Keratinocyte (primary cell): Measurements from ENCODE around the gene SYT1. TPM values are rescaled to one million over a fixed set of nuclear protein-coding genes. Genes with fewer than 3 reads are reported as not detected.

Source experiments
- DNase-seq: peaks from one replicate; pipeline ENCODE4 v3.0.0-alpha.2; 2011; ENCODE audit warnings: low read depth, missing footprints, low spot score
- FAIRE-seq: peaks from 2 replicates; lab custom pipeline; 2011; peaks lifted over from hg19 to GRCh38; lab: Jason Lieb, UNC
- H2AFZ ChIP-seq: 2 replicates; pipeline ENCODE4 v1.6.0; 2012; ENCODE audit warnings: low read length, control low read depth, inconsistent platforms; ENCODE audit not compliant: control insufficient read depth
- H3K27ac ChIP-seq: 2 replicates; pipeline ENCODE4 v1.5.1; 2011; ENCODE audit warnings: low read length; ENCODE audit not compliant: control insufficient read depth, insufficient read depth
- H3K27me3 ChIP-seq: 3 replicates; pipeline ENCODE4 v1.6.0; 2011; ENCODE audit warnings: low read length; ENCODE audit not compliant: control insufficient read depth, insufficient read depth; ENCODE audit errors: extremely low read depth
- H3K36me3 ChIP-seq, 2 experiments: 2 replicates in 1 of 2; 3 replicates in 1 of 2; pipeline ENCODE4 v1.5.1; 2011; ENCODE audit warnings: low read length in 2 of 2, mild to moderate bottlenecking in 1 of 2; ENCODE audit not compliant: control insufficient read depth in 2 of 2, insufficient read depth in 2 of 2; ENCODE audit errors: extremely low read depth in 1 of 2
- H3K4me1 ChIP-seq: 3 replicates; pipeline ENCODE4 v1.5.1; 2011; ENCODE audit warnings: low read length; ENCODE audit not compliant: control insufficient read depth, insufficient read depth; ENCODE audit errors: extremely low read depth
- H3K4me2 ChIP-seq: 3 replicates; pipeline ENCODE4 v1.6.0; 2011; ENCODE audit warnings: low read depth, low read length; ENCODE audit not compliant: control insufficient read depth, insufficient read depth; ENCODE audit errors: extremely low read depth
- H3K4me3 ChIP-seq, 3 experiments: fragments of 200-600 bp in 1 of 3; sonication (generic) in 1 of 3; 2 replicates in 2 of 3; 3 replicates in 1 of 3; pipeline ENCODE4 v1.5.1; 2011 to 2016; ENCODE audit warnings: low read length in 3 of 3, mild to moderate bottlenecking in 3 of 3, control low read depth in 2 of 3, inconsistent platforms in 1 of 3, low read depth in 1 of 3, mixed read lengths in 1 of 3, mixed run types in 1 of 3, moderate library complexity in 1 of 3; ENCODE audit not compliant: control insufficient read depth in 2 of 3, insufficient read depth in 2 of 3; ENCODE audit errors: extremely low read depth in 1 of 3
- H3K79me2 ChIP-seq: 2 replicates; pipeline ENCODE4 v1.6.0; 2012; ENCODE audit warnings: low read length; ENCODE audit not compliant: control insufficient read depth, insufficient read depth
- H3K9ac ChIP-seq: 3 replicates; pipeline ENCODE4 v1.6.0; 2011; ENCODE audit warnings: low read length; ENCODE audit not compliant: control insufficient read depth, insufficient read depth; ENCODE audit errors: extremely low read depth
- H3K9me1 ChIP-seq: 3 replicates; pipeline ENCODE4 v1.6.0; 2011; ENCODE audit warnings: low read length; ENCODE audit not compliant: control insufficient read depth, insufficient read depth; ENCODE audit errors: extremely low read depth
- H3K9me3 ChIP-seq: 2 replicates; pipeline ENCODE4 v1.5.1; 2012; ENCODE audit warnings: low read depth, low read length; ENCODE audit not compliant: control insufficient read depth
- H4K20me1 ChIP-seq: 3 replicates; pipeline ENCODE4 v1.6.0; 2011; ENCODE audit warnings: low read length; ENCODE audit not compliant: control insufficient read depth, insufficient read depth; ENCODE audit errors: extremely low read depth
- CTCF ChIP-seq, 3 experiments: IDR thresholded peaks in 1 of 3; conservative IDR thresholded peaks in 1 of 3; optimal IDR thresholded peaks in 1 of 3; 2 replicates in 2 of 3; 3 replicates in 1 of 3; pipeline versions ENCODE3 to v1.5.1; 2011; ENCODE audit warnings: low read length in 3 of 3, mild to moderate bottlenecking in 3 of 3, moderate library complexity in 2 of 3, control low read depth in 1 of 3, inconsistent platforms in 1 of 3; ENCODE audit not compliant: insufficient read depth in 2 of 3; ENCODE audit errors: extremely low read depth in 1 of 3
- EZH2 ChIP-seq: IDR thresholded peaks from one replicate; pipeline ENCODE4 v1.6.1; 2012; ENCODE audit warnings: inconsistent platforms, mild to moderate bottlenecking, low read length, moderate library complexity
- dilution Hi-C: fragments of 300-500 bp; cut with MboI; formaldehyde crosslinking; loops from one replicate; pipeline ENCODE4 v1.7.0; 2020; ENCODE audit warnings: low sequenced_read_pairs; ENCODE audit not compliant: extremely low pct_ligation_motif_present
- polyA plus RNA-seq, 5 experiments: library from polyadenylated mRNA; depleted of rRNA in 3 of 5; stranded (reverse) in 3 of 5; stranded (forward) in 1 of 5; unstranded in 1 of 5; fragments of >200 nt; gene quantifications; 1 replicate in 1 of 5; 2 replicates in 3 of 5; 3 replicates in 1 of 5; pipeline versions ENCODE4 v1.2.1 to v1.2.3, GENCODE V29; 2011 to 2012; ENCODE audit warnings: missing spikeins in 2 of 5, low read depth in 1 of 5, low replicate concordance in 1 of 5

The SYT1 gene
- polyA plus RNA-seq, 1 donor (not counting 4 experiments of a cell fraction or from before 2014, with no cell fraction given): 6.1 TPM

GRCh38 chr12:78866518-78866917, 1.9 kb downstream of the SYT1 start:
- FAIRE-seq: no peak
- no peak for DNase-seq
- no peaks in the 10 kb centered on the region for H3K9me1 ChIP-seq
- dilution Hi-C loops: no loop called here
- H3K4me1 ChIP-seq: peaks cover 7% of the 10 kb centered on the region
- H3K4me3 ChIP-seq: no peak overlapping the region
- H3K9ac ChIP-seq: no peak overlapping the region
- H3K4me2 ChIP-seq: no peak overlapping the region
- peaks cover 31% of the 10 kb centered on the region for H3K27me3 ChIP-seq
- no peak for TF ChIP-seq EZH2
- TF ChIP-seq CTCF (optimal IDR thresholded peaks at IDR 0.05 in 1 of 3, IDR thresholded peaks at IDR 0.05 in 1 of 3, conservative IDR thresholded peaks at IDR 0.05 in 1 of 3; ENCODE audit: extremely low read depth in 1 of 3, insufficient read depth in 2 of 3, low read length in 3 of 3): no peak
- no peaks in the 10 kb centered on the region for H4K20me1 ChIP-seq
- H2AFZ ChIP-seq: no peak overlapping the region
- no peak overlapping the region for H3K27ac ChIP-seq
- no peaks in the 10 kb centered on the region for H3K9me3 ChIP-seq
- no peaks in the 10 kb centered on the region for H3K36me3 ChIP-seq
- H3K79me2 ChIP-seq: no peaks in the 10 kb centered on the region

GRCh38 chr12:78870539-78870938, 6.0 kb downstream of the SYT1 start:
- no peak overlapping the region for H3K4me3 ChIP-seq
- H3K4me1 ChIP-seq: no peaks in the 10 kb centered on the region
- no peaks in the 10 kb centered on the region for H3K9me1 ChIP-seq
- H3K79me2 ChIP-seq: no peaks in the 10 kb centered on the region
- dilution Hi-C loops: no loop called here
- no peaks in the 10 kb centered on the region for H3K36me3 ChIP-seq
- H3K9ac ChIP-seq: no peak overlapping the region
- FAIRE-seq (no peak), DNase-seq (no peak)
- H3K9me3 ChIP-seq: no peaks in the 10 kb centered on the region
- H3K27me3 ChIP-seq: peaks cover 3% of the 10 kb centered on the region
- TF ChIP-seq EZH2 (no peak), CTCF (optimal IDR thresholded peaks at IDR 0.05 in 1 of 3, IDR thresholded peaks at IDR 0.05 in 1 of 3, conservative IDR thresholded peaks at IDR 0.05 in 1 of 3; ENCODE audit: extremely low read depth in 1 of 3, insufficient read depth in 2 of 3, low read length in 3 of 3) (no peak)
- no peak overlapping the region for H3K4me2 ChIP-seq
- H4K20me1 ChIP-seq: no peaks in the 10 kb centered on the region
- no peak overlapping the region for H3K27ac ChIP-seq
- no peak overlapping the region for H2AFZ ChIP-seq
